Immature natural killer cell (primary cell): Measurements from ENCODE around the gene PLGRKT. TPM values are rescaled to one million over a fixed set of nuclear protein-coding genes. Genes with fewer than 3 reads are reported as not detected.
"Not testable (repeated sequence)": the region's sequence is repeated elsewhere in the genome, so short reads cannot be mapped to it uniquely, and the experiment has no call there.

Experiments
- DNase-seq, 3 donors: peaks; one replicate each; pipeline ENCODE4 v3.0.0; 2022; ENCODE audit warnings: mixed read lengths in 1 of 3
- H3K27ac Mint-ChIP-seq, 6 donors: one replicate each; pipeline ENCODE4 v1.8.0; 2020; ENCODE audit warnings: mixed read lengths in 6 of 6, mild to moderate bottlenecking in 5 of 6, inconsistent platforms in 4 of 6, moderate library complexity in 3 of 6
- H3K27me3 Mint-ChIP-seq, 3 donors: one replicate each; pipeline ENCODE4 v1.8.0; 2020 to 2021; ENCODE audit warnings: low read depth in 3 of 3, mild to moderate bottlenecking in 3 of 3, mixed read lengths in 3 of 3, moderate library complexity in 3 of 3, inconsistent platforms in 1 of 3
- H3K36me3 Mint-ChIP-seq, 3 donors: one replicate each; pipeline ENCODE4 v1.8.0; 2020; ENCODE audit warnings: mixed read lengths in 3 of 3, inconsistent platforms in 2 of 3, mild to moderate bottlenecking in 2 of 3
- H3K4me1 Mint-ChIP-seq, 2 donors: one replicate each; pipeline ENCODE4 v1.8.0; 2020; ENCODE audit warnings: inconsistent platforms in 2 of 2, mild to moderate bottlenecking in 2 of 2, mixed read lengths in 2 of 2, moderate library complexity in 1 of 2
- H3K4me3 Mint-ChIP-seq, 5 donors: one replicate each; pipeline ENCODE4 v1.8.0; 2020; ENCODE audit warnings: mild to moderate bottlenecking in 5 of 5, mixed read lengths in 5 of 5, inconsistent platforms in 3 of 5, moderate library complexity in 3 of 5
- H3K9me3 Mint-ChIP-seq, 6 donors: one replicate each; pipeline ENCODE4 v1.8.0; 2020; ENCODE audit warnings: mild to moderate bottlenecking in 6 of 6, mixed read lengths in 6 of 6, inconsistent platforms in 4 of 6, moderate library complexity in 3 of 6
- polyA plus RNA-seq, 3 donors: library from polyadenylated mRNA; unstranded; fragments of 300-500 nt; fragmentation: Illumina TruSeq; gene quantifications; one replicate each; pipeline ENCODE4 v1.2.3, GENCODE V29; 2021

PLGRKT gene
- polyA plus RNA-seq, 3 donors from 2014 or later = 45.4 to 59.6 (median 57.0) TPM

DNA sequence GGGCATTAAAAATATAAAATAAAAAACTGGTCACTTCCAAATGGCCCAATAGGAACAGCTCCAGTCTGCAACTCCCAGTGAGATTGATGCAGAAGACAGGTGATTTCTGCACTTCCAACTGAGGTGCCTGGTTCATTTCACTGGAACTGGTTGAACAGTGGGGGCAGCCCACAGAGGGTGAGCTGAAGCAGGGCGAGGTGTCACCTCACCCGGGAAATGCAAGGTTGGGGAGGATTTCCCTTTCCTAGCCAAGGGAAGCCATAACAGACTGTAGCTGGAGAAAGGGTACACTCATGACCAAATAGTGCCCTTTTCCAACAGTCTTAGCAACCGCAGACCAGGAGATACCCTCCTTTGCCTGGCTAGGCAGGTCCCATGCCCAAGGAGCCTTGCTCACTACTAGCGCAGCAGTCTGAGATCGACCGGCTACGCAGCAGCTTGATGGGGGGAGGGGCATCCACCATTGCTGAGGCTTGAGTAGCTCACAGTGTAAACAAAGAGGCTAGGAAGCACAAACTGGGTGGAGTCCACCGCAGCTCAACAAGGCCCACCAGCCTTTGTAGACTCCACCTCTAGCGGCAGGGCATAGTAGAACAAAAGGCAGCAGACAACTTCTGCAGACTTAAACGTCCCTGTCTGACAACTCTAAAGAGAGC lies 110.7 kb downstream of the PLGRKT start:
- DNase-seq = peak in 2 of 3 donors; percentile 25 to 36
- Mint-ChIP-seq H3K4me3 (peak overlapping the region in 2 of 5 donors; percentile 35 to 51), H3K27ac (peak overlapping the region in 3 of 6 donors; percentile 49 to 68 (median 59)), H3K4me1 (peaks cover 10 to 32% of the 10 kb centered on the region in 2 donors), H3K36me3 (peaks cover 16 to 49% (median 25%) of the 10 kb centered on the region in 3 donors), H3K27me3 (peaks cover 0 to 4% (median 1%) of the 10 kb centered on the region in 3 donors), H3K9me3 (peaks cover 0 to 2% (median 0%) of the 10 kb centered on the region in 6 donors)

DNA sequence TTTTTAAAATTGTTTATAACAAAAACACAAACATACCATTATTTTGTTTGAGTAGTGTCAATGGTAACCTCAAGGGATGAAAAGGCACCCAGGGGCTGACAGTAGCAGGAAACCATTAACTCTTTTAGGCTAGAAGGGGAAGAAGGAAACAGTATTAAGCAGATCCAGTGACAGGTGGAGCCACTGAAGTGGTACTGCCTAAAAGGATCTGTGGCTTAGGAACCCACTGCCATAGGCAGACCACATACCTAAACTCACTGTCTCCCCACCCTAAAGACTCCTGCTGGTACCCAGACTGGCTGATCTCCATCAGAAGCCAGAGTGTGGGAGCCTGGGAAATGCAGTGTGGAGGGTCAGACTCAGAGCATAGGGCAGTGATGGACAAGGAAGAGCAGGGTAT lies 111.5 kb downstream of the PLGRKT start:
- peaks cover 12 to 32% of the 10 kb centered on the region in 2 donors for H3K4me1 Mint-ChIP-seq
- peaks cover 0 to 4% (median 1%) of the 10 kb centered on the region in 3 donors for H3K27me3 Mint-ChIP-seq
- H3K9me3 Mint-ChIP-seq = peaks cover 0 to 2% (median 0%) of the 10 kb centered on the region in 6 donors
- no peak for DNase-seq
- peaks cover 16 to 44% (median 25%) of the 10 kb centered on the region in 3 donors for H3K36me3 Mint-ChIP-seq
- peak overlapping the region in 2 of 6 donors; percentile 31 to 49 for H3K27ac Mint-ChIP-seq
- H3K4me3 Mint-ChIP-seq = no peak overlapping the region

DNA sequence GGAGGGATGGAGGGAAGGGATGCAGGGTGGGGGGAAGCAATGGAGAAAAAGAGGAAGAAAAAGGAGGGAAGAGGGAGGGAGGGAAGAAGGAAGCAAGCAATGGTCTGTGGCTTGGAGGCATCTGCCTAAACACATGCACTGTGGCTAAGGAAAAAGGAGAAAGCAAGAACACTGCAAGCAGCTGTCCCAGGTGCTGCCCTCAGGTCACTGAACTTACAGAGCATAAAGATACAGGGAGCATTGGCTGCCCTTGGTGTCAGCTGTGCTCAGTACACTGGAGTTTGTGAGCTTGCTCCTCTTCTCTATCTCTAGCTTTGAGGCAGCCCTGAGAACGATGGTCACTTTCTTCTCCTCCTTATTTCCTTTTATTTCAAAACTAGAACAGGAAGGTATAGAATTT lies 116.1 kb downstream of the PLGRKT start:
- not testable (repeated sequence) for H3K4me1 Mint-ChIP-seq

DNA sequence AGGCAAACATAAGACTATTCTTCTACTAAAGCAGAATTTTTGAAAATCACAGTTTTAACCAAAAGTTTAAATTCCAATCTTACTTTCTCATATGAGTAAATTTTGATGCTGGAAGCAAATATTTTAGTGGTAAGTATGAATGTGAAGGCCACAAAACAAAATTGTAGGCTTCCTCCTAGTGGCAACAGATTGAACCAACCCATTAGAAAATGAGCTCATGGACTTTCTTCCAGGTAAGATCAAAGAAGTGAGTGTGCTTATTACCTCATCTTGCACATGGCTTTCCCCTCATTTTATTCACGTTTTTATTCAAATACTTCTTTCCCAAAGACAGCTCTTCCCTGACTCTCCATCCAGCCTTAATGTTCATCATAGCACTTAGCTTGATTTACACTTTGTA lies 116.7 kb downstream of the PLGRKT start:
- Mint-ChIP-seq H3K27me3 (peaks cover 0 to 2% (median 2%) of the 10 kb centered on the region in 3 donors), H3K9me3 (peaks cover 0 to 6% (median 5%) of the 10 kb centered on the region in 6 donors), H3K27ac (peak overlapping the region in 1 of 6 donors; percentile 43), H3K36me3 (peaks cover 9 to 32% (median 15%) of the 10 kb centered on the region in 3 donors), H3K4me3 (no peak overlapping the region), H3K4me1 (peaks cover 2 to 3% of the 10 kb centered on the region in 2 donors)
- DNase-seq = no peak

More for the DNA sequence above, 116.1 kb downstream of the PLGRKT start:
- H3K27me3 Mint-ChIP-seq, H3K9me3 Mint-ChIP-seq, DNase-seq, H3K4me3 Mint-ChIP-seq: not testable (repeated sequence)
- Mint-ChIP-seq H3K27ac (peak overlapping the region in 1 of 6 donors; percentile 43), H3K36me3 (peaks cover 5 to 31% (median 15%) of the 10 kb centered on the region in 3 donors)

DNA sequence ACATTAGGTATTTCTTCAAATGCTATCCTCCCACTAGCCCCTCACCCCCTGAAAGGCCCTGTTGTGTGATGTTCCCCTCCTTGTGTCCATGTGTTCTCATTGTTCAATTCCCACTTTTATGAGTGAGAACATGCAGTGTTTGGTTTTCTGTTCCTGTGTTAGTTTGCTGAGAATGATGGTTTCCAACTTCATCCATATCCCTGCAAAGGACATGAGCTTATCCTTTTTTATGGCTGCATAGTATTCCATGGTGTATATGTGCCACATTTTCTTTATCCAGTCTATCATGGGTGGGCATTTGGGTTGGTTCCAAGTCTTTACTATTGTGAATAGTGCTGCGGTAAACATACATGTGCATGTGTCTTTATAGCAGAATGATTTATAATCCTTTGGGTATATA lies 121.3 kb downstream of the PLGRKT start:
- Mint-ChIP-seq H3K9me3 (peaks cover 3 to 20% (median 18%) of the 10 kb centered on the region in 6 donors), H3K36me3 (peaks cover 25 to 41% (median 29%) of the 10 kb centered on the region in 3 donors)
- H3K27me3 Mint-ChIP-seq, H3K4me1 Mint-ChIP-seq, H3K27ac Mint-ChIP-seq, DNase-seq, H3K4me3 Mint-ChIP-seq: not testable (repeated sequence)

DNA sequence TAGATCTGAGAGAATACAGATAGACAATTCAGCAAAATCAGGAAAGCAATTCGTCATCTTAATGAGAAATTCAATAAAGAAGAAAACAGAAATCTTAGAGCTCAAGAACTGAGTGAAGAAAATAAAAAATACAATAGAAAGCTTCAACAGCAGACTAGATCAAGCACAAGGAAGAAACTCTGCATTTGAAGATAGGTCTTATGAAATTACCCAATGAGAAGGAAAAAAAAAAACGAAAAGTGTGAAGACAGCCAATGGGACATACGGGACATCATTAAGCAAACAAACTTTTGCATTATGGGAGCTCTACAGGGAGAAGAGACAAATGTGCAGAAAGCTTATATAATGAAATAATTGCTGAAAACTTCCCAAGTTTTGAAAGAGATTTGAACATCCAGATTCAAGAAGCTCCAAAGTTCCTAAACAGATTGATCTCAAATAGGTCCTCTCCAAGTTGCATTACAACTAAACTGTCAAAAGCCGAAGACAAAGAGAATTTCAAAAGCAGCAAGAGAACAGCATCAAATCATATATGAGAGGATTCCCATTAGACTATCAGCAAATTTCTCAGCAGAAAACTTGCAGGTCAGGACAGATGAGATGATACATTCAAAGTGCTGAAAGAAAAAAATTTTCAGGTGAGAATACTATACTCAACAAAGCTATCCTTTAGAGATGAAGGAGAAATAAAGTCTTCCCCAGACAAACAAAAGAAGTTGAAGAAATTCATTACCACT lies 122.4 kb downstream of the PLGRKT start:
- H3K36me3 Mint-ChIP-seq = peaks cover 23 to 46% (median 34%) of the 10 kb centered on the region in 3 donors
- H3K4me1 Mint-ChIP-seq = no peaks in the 10 kb centered on the region
- H3K27ac Mint-ChIP-seq = peak overlapping the region in 1 of 6 donors; percentile 7
- DNase-seq = no peak
- H3K9me3 Mint-ChIP-seq = peaks cover 3 to 20% (median 18%) of the 10 kb centered on the region in 6 donors
- no peak overlapping the region for H3K4me3 Mint-ChIP-seq
- H3K27me3 Mint-ChIP-seq = peaks cover 0 to 3% (median 2%) of the 10 kb centered on the region in 3 donors

DNA sequence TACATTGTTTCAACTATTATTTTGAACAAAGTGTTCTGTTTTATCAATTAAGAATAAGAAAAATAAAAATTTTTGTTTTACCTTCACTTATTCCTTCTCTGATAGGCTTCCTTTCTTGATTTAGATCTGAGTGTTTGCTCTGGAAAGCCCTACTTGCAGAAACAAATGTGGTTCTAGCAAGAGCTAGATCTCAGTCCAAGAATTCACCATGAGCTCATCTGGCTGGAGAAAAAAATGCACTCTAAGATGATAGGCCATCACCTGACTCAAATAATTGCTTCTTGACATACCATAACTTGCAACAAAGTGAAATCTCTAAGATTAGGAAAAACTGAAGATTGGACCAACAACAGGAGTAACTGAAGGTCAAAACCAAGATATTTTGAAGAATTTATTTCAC lies 126.9 kb downstream of the PLGRKT start:
- no peak overlapping the region for H3K4me3 Mint-ChIP-seq
- DNase-seq = no peak
- peaks cover 2 to 5% (median 5%) of the 10 kb centered on the region in 3 donors for H3K27me3 Mint-ChIP-seq
- H3K27ac Mint-ChIP-seq = no peak overlapping the region
- H3K4me1 Mint-ChIP-seq = peaks cover 0 to 6% of the 10 kb centered on the region in 2 donors
- H3K36me3 Mint-ChIP-seq = peaks cover 14 to 25% (median 24%) of the 10 kb centered on the region in 3 donors
- H3K9me3 Mint-ChIP-seq = peaks cover 0 to 13% (median 12%) of the 10 kb centered on the region in 6 donors

Other genes with a start within 250 kb of the PLGRKT start
- not detected for gene INSL4, start 206.5 kb downstream of the PLGRKT start, polyA plus RNA-seq
- gene RLN2, start 133.2 kb downstream of the PLGRKT start, polyA plus RNA-seq = 1 to 10 TPM; 1.3 to 6.9 (median 5.5) TPM
- gene RLN1, start 98.0 kb downstream of the PLGRKT start, polyA plus RNA-seq = 1 to 10 TPM; 1.0 to 4.1 (median 2.5) TPM
- gene CD274, start 12.6 kb upstream of the PLGRKT start, polyA plus RNA-seq = 1 to 10 TPM; 1.5 to 3.1 (median 2.4) TPM
- under 1 TPM in 2 of 3 donors, not detected in 1; 0.09 to 0.10 TPM for gene PDCD1LG2, start 72.6 kb upstream of the PLGRKT start, polyA plus RNA-seq
- gene RIC1, start 191.2 kb upstream of the PLGRKT start, polyA plus RNA-seq = 1 to 10 TPM; 4.9 to 6.3 (median 5.2) TPM